Measurements from ENCODE around the gene SEMA6C.
"Not testable (repeated sequence)": the region's sequence is repeated elsewhere in the genome, so short reads cannot be mapped to it uniquely, and the experiment has no call there.

The SEMA6C gene, protein sequence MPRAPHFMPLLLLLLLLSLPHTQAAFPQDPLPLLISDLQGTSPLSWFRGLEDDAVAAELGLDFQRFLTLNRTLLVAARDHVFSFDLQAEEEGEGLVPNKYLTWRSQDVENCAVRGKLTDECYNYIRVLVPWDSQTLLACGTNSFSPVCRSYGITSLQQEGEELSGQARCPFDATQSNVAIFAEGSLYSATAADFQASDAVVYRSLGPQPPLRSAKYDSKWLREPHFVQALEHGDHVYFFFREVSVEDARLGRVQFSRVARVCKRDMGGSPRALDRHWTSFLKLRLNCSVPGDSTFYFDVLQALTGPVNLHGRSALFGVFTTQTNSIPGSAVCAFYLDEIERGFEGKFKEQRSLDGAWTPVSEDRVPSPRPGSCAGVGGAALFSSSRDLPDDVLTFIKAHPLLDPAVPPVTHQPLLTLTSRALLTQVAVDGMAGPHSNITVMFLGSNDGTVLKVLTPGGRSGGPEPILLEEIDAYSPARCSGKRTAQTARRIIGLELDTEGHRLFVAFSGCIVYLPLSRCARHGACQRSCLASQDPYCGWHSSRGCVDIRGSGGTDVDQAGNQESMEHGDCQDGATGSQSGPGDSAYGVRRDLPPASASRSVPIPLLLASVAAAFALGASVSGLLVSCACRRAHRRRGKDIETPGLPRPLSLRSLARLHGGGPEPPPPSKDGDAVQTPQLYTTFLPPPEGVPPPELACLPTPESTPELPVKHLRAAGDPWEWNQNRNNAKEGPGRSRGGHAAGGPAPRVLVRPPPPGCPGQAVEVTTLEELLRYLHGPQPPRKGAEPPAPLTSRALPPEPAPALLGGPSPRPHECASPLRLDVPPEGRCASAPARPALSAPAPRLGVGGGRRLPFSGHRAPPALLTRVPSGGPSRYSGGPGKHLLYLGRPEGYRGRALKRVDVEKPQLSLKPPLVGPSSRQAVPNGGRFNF

GRCh38 chr1:151146412-151147131, at the start of gene SEMA6C:
SEMA6C (minus strand) TSS chr1:151146631; CDS start chr1:151142621, 4,010 bp downstream.
- DNase-seq: peak; percentile 84

DNA sequence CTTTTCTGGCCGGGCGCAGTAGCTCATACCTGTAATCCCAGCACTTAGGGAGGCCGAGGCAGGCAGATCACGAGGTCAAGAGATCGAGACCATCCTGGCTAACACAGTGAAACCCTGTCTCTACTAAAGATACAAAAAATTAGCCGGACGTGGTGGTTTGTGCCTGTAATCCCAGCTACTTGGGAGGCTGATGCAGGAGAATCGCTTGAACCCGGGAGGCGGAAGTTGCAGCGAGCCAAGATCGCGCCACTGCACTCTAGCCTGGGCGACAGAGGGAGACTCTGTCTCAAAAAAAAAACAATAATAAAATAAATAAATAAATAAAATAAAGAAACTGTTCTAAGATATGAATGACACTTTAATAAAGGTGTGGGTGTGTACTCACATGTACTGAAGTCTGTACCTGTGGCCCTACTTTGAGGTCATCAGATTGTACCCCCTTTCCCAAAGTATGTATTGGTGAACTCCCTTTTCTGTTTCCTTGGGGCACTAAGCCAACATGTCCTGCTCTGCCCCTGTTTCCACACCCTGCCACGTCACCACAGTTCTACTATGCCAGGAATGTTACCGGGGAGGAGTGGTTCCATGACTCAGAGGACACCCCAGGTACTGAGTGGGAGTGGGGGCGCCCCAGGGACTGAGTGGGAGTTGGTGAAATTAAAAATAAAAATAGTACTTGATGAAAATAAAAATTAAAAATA, 48.6 kb upstream of the SEMA6C start:
- not testable (repeated sequence) for DNase-seq

- no peak for DNase-seq
These were observed 47.4 kb upstream of the SEMA6C start for GRCh38 chr1:151193856-151194255.

GRCh38 chr1:151193304-151193703, 46.9 kb upstream of the SEMA6C start:
- DNase-seq: no peak

DNA sequence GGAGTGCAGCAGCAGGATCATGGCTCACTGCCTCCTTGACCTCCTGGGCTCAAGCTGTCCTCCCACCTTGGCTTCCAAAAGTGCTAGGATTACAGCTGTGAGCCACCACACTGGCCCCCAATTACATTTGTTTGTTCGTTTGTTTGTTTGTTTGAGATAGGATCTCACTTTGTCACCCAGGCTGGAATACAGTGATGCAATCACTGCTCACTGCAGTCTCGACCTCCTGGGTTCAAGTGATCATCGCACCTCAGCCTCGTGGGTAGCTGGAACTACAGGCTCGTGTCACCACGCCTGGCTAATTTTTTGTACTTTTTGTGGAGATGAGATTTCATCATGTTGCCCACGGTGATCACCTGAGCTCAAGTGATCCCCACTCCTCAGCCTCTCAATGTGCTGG, 45.6 kb upstream of the SEMA6C start:
- no peak for DNase-seq

GRCh38 chr1:151189637-151190445, 43.4 kb upstream of the SEMA6C start, which contains the start of gene VPS72:
VPS72 (minus strand) TSS chr1:151190197; CDS start chr1:151190121, 76 bp downstream.
- peak; percentile 83 for DNase-seq

DNA sequence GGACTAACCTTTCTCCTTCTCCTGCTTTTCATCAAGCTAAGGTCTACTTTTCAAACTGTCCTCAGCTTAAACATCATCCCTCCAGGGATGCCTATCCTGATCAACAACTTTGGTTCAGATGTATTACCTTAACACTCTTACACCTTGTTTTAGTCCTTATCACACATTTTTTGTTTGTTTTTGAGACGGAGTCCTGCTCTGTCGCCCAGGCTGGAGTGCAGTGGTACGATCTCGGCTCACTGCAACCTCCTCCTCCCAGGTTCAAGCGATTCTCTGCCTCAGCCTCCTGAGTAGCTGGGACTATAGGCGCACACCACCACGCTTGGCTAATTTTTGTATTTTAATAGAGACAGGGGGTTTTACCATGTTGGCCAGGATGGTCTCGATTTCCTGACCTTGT, 42.2 kb upstream of the SEMA6C start:
- not testable (repeated sequence) for DNase-seq

- DNase-seq: no peak
These were observed 40.8 kb upstream of the SEMA6C start for GRCh38 chr1:151187205-151187604.

DNA sequence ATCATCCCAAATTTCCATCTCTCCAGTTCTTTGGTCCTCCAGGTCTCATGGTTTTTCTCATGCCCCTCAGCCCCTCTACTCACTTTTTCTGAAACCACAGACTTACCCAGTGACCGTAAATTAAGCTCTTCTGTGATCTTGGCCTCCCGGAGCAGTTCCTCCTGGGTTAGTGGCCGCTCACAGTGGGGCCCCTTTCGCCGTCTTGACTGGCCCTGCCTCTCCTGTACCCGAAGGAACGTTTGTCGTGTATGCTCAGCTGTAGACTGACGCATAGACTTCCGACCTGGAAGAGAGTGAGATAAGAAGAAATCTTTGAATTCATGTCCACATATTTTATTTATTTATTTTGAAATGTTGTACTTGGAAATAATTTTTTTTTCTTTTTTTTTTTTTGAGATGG, 37.8 kb upstream of the SEMA6C start:
- no peak for DNase-seq

GRCh38 chr1:151176514-151177045, 30.1 kb upstream of the SEMA6C start:
- no peak for DNase-seq

DNA sequence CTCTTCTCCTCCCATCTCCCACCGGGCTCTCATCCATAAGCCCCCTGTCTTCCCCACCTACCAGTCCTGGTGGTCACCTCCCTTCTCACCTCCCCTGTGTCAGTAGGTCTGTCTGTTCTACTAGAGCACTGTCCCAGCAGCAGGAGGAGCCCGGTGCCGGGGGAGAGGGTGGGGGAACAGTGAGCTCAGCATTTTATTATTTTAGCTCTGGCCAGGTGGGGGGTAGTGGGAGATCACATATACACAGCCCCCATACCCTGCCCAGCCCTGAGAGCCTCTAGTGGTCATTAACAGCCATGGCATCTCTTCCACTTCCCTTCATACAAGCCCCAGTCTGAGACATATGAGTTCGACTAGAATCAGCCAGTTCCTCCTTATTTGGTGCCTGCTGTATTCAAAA, 29.4 kb upstream of the SEMA6C start, which contains the start of gene TMOD4:
TSS of gene TMOD4 (minus strand) at position 119 of the 400 bp plus-strand sequence. CDS start 1,106 bp downstream, outside the sequence.
- DNase-seq: no peak

GRCh38 chr1:151175041-151175741, 28.8 kb upstream of the SEMA6C start:
- DNase-seq: no peak

- DNase-seq: no peak
These were observed 24.8 kb upstream of the SEMA6C start for GRCh38 chr1:151171190-151171589.

DNA sequence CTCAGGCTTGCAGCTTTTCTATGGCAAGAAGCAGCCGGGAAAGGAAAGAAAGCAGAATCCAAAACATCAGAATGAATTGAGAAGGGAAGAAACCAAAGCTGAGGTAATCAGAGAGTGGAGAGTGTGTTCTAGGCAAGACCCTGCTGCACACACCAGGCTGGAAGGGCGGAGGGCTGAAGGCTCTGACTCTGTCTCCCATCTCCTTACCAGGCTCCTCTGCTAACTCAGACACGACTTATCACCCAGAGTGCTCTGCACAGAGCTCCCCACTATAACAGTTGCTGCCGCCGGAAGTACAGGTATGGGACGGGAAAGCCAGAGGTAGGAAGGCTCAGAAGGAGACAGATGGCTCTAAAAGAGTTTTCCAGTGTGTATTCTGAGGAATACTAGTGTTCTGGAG, 20.7 kb upstream of the SEMA6C start:
- no peak for DNase-seq

DNA sequence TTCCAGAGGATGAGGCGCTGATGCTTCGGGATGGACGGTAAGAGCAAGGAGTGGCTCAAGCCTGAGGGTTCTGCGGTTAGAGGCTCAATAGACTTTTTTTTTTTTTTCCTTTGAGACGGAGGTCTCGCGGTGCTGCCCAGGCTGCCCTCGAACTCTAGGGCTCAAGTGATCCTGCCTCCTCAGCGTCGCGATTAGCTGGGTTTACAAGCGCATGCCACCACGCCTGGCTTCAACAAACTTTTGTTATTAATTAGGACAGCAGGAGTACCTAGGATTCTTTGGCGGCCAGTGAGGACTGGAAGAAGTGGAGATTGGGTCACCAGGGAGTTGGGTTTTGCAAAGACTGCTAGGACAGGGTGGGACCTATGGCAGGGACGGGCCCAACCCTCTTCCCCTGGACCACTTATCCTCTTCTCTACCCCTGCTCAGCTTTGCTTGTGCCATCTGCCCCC, 20.1 kb upstream of the SEMA6C start:
- no peak for DNase-seq

DNA sequence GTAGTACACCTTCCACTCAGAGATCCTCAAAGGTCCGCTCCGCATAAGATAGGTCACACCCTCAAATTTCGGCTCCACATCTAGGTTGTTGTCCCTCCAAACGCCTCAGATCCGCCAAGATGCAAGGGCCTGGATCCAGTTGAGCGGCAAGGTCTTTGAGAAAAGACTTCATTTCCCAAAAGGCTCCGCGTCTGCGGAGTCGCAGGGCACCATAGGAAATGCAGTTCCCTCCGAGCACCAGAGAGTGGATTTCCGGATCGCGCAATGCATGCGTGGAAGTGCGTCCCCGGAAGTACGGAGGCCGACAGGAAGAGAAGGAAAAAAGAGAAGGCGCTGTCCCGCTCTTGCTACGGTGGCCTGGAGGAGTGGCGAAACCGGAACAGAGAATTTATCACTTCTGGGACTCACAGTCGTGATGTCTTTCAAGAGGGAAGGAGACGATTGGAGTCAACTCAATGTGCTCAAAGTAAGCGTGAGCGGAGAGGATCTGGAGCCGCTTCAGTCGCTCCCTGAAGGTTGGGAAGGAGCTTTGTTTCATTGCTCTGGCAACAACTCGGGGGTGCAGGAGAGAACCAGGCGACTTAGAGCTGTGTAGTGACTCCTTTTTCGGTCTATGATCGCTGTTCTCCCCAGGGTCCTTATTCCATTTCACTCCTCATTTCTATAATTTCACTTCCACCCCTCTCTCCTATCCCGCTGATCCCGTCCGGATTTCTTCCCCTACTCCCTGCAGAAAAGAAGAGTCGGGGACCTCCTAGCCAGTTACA, 19.5 kb upstream of the SEMA6C start, which contains the start of the genes LYSMD1 and SCNM1:
TSS of gene LYSMD1 (minus strand) at position 165 of the 767 bp plus-strand sequence. CDS start 644 bp downstream, outside the sequence.
TSS of gene SCNM1 (plus strand) at position 407 of the 767 bp plus-strand sequence. CDS start at position 416, 9 bp downstream.
- peak; percentile 96 for DNase-seq

DNA sequence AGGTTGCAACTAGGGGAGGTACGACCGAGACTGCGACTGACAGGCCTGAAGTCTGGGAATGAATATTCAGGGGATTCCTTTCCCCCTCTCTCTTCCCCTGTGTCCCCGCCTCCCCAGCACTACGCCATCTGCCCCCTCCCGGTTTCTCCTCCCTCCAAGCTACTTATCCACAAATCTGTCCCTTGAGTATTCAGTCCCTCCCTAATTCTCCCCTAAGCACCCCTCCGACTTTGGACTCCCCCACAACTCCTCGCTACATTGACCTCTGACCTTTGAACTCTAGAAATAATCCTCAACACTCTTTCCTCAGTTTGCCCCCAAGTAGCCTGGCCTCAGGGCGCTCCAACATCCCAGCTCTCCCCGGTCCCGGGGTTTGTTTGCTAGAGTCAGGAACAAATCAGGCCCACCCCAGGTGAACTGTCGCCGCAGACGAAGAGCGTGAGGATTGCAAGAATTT, 18.9 kb upstream of the SEMA6C start:
- no peak for DNase-seq

DNA sequence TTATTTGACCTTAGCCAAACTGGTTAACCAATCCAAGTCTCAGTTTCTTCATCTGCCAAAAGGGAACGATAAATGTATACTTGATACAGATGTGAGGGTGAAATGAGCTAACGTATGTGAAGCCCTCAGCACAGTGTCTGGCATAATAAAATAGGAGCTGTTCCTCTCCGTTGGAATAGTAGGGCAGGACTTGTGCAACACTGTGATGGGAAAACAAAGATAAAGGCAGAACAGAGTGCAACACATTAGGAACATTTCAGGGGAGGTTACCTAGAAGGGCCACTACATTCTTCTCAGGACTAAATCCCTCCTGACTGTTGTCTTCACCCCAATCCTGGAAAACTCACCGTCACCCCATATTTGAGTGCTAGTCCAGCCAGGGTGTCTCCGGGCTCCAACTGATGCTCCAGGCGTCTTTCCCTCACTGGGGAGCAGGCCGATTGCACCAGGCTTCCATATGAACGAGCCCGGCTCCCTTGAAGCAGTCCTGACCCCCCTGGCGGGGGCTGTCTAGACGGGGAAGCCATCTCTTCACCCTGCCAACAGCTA, 18.4 kb upstream of the SEMA6C start:
- DNase-seq: no peak

DNA sequence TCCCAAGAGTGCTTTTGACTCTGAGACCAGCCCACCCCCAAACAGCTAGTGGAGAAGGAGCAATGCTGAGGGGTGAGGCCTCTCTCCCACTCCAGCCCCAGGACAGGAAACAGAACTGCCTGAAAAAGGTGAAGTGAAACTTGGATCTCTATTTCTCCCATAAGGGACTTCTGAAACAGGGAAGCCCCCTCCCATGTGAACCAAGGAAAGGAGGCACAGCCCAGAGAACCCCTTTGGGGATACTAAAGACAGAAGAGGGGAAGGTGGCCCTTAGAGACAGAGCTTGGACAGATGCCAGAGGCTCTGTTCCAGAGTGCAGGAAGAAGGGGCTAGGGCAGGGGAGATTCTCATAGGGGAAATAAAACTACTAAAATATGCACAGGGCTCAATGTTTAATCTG, 12.9 kb upstream of the SEMA6C start:
- no peak for DNase-seq

All from CD4-positive, alpha-beta T cell treated with Interferon gamma for 1 hour (primary cell).